GM23248 (cell line): ENCODE results near the gene ZFYVE21. TPM values are rescaled to one million over a fixed set of nuclear protein-coding genes. Genes with fewer than 3 reads are reported as not detected.

Source experiments
- DNase-seq: peaks from one replicate; pipeline ENCODE4 v3.0.0-alpha.2; 2015
- H2AFZ ChIP-seq: fragments of 200-600 bp; sonication (generic); 2 replicates; pipeline ENCODE4 v1.6.1; 2016; ENCODE audit warnings: antibody characterized with exemption
- H3F3A ChIP-seq: fragments of 200-600 bp; sonication (generic); 2 replicates; pipeline ENCODE4 v1.6.1; 2016; ENCODE audit warnings: mild to moderate bottlenecking, antibody characterized with exemption, mixed run types; ENCODE audit not compliant: insufficient read depth
- H3K27ac ChIP-seq: fragments of 200-600 bp; sonication (generic); 2 replicates; pipeline ENCODE4 v1.5.1; 2016; ENCODE audit warnings: mild to moderate bottlenecking
- H3K27me3 ChIP-seq: fragments of 200-600 bp; sonication (generic); replicated peaks from 2 replicates; pipeline ENCODE4 v1.6.1; 2016; ENCODE audit warnings: mild to moderate bottlenecking; ENCODE audit not compliant: insufficient read depth
- H3K36me3 ChIP-seq: fragments of 200-600 bp; sonication (generic); 2 replicates; pipeline ENCODE4 v1.6.1; 2016; ENCODE audit warnings: low read depth, mild to moderate bottlenecking
- H3K4me1 ChIP-seq: fragments of 200-600 bp; sonication (generic); 2 replicates; pipeline ENCODE4 v1.6.1; 2016; ENCODE audit warnings: mild to moderate bottlenecking; ENCODE audit not compliant: insufficient read depth
- H3K4me2 ChIP-seq: fragments of 200-600 bp; sonication (generic); one replicate; pipeline ENCODE4 v1.6.1; 2016; ENCODE audit warnings: mild to moderate bottlenecking; ENCODE audit not compliant: unreplicated experiment
- H3K4me3 ChIP-seq: fragments of 200-600 bp; sonication (generic); 2 replicates; pipeline ENCODE4 v1.5.1; 2016; ENCODE audit warnings: mild to moderate bottlenecking
- H3K79me2 ChIP-seq: fragments of 200-600 bp; sonication (generic); 2 replicates; pipeline ENCODE4 v1.6.1; 2016; ENCODE audit warnings: mild to moderate bottlenecking; ENCODE audit not compliant: insufficient read depth
- H3K9ac ChIP-seq: fragments of 200-600 bp; sonication (generic); 2 replicates; pipeline ENCODE4 v1.6.1; 2016; ENCODE audit warnings: mild to moderate bottlenecking
- H3K9me2 ChIP-seq: fragments of 200-600 bp; sonication (generic); 2 replicates; pipeline ENCODE4 v1.6.1; 2016; ENCODE audit warnings: mixed run types, mild to moderate bottlenecking, moderate library complexity; ENCODE audit not compliant: insufficient read depth
- H3K9me3 ChIP-seq: fragments of 200-600 bp; sonication (generic); one replicate; pipeline ENCODE4 v1.6.1; 2017; ENCODE audit warnings: low read depth
- H4K20me1 ChIP-seq: fragments of 200-600 bp; sonication (generic); 2 replicates; pipeline ENCODE4 v1.6.0; 2016; ENCODE audit not compliant: insufficient read depth
- EZH2 ChIP-seq: fragments of 200-600 bp; sonication (generic); IDR thresholded peaks from 2 replicates; pipeline ENCODE4 v1.6.1; 2018; ENCODE audit warnings: antibody characterized with exemption, mild to moderate bottlenecking; ENCODE audit not compliant: insufficient read depth, poor library complexity, severe bottlenecking
- EZH2phosphoT487 ChIP-seq: fragments of 200-600 bp; sonication (generic); IDR thresholded peaks from 2 replicates; pipeline ENCODE4 v1.6.1; 2018; ENCODE audit warnings: antibody characterized with exemption, moderate library complexity, mild to moderate bottlenecking, low read depth; ENCODE audit not compliant: insufficient read depth
- WGBS, 2 experiments: methylation state at CpG; one replicate each; pipeline ENCODE4 v1.1.6; 2015 to 2017; ENCODE audit warnings: low lambda C conversion rate in 2 of 2, low coverage in 1 of 2; ENCODE audit errors: missing lambda C conversion rate in 2 of 2; 5-methylcytosine and 5-hydroxymethylcytosine counted together
- in situ Hi-C: fragments of 300-500 bp; cut with MboI; formaldehyde crosslinking; loops from 2 replicates; pipeline ENCODE4 v1.15.0; 2020
- polyA plus RNA-seq: library from polyadenylated mRNA; unstranded; fragments of >200 nt; fragmentation: Nextera tagmentation; extraction: Ambion mirVana; gene quantifications from 2 replicates; pipeline ENCODE4 v1.2.1, GENCODE V29; 2016
- total RNA-seq: library from RNA; depleted of rRNA; stranded (reverse); fragments of >200 nt; shearing (Covaris generic); gene quantifications from 2 replicates; pipeline ENCODE4 v1.2.3, GENCODE V29; 2014

Gene ZFYVE21
- total and polyA plus RNA-seq, 2 experiments from 2014 or later: 77.4 to 112 TPM

DNA sequence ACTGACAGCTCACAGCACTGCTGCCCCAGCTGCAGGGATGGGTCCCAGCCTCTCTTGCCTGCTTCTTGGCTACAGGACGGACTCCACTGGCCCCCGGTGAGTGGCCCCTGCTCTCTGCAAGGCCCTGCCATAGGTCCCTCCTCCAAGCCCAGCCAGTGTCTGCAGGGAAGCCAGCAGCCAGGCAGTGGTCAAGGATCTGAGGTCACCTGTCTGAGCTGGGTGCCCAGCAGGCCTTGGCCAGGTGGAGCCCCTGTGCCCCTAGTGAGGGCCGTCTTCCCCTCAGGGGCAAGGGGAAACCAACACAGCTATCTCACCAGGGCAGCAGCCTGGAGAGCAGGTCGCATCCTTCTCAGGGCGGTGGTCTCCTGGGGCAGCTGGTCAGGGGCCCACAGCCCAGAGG, 13.5 kb upstream of the ZFYVE21 start:
- no peaks in the 10 kb centered on the region for H3K9me2 ChIP-seq
- no peak overlapping the region for H3K27ac ChIP-seq
- H3K36me3 ChIP-seq: peaks cover 12% of the 10 kb centered on the region; the same call in 1 of the 2 replicates
- 62 to 85% methylated on average over 5 of the region's 5 CpGs for WGBS, 2 experiments
- no peaks in the 10 kb centered on the region for H3K27me3 ChIP-seq
- in situ Hi-C loops: no loop called here
- H3K9me3 ChIP-seq: no peaks in the 10 kb centered on the region
- H4K20me1 ChIP-seq: no peaks in the 10 kb centered on the region
- peaks cover 29% of the 10 kb centered on the region for H3K79me2 ChIP-seq
- H3K4me3 ChIP-seq: no peak overlapping the region
- H3K9ac ChIP-seq: no peak overlapping the region
- DNase-seq: no peak
- no peak for TF ChIP-seq EZH2phosphoT487
- no peak for TF ChIP-seq EZH2
- no peaks in the 10 kb centered on the region for H3K4me1 ChIP-seq
- H3F3A ChIP-seq: peaks cover 5% of the 10 kb centered on the region; the same call in 1 of the 2 replicates
- H3K4me2 ChIP-seq: no peak overlapping the region
- no peak overlapping the region for H2AFZ ChIP-seq

GRCh38 chr14:103702497-103703432, 12.8 kb upstream of the ZFYVE21 start:
- Histone ChIP-seq H3K4me1 (no peaks in the 10 kb centered on the region), H3F3A (peaks cover 5% of the 10 kb centered on the region; the same call in 1 of the 2 replicates), H3K9ac (no peak overlapping the region), H4K20me1 (no peaks in the 10 kb centered on the region), H3K27me3 (no peaks in the 10 kb centered on the region), H2AFZ (no peak overlapping the region), H3K4me2 (no peak overlapping the region), H3K4me3 (no peak overlapping the region), H3K27ac (no peak overlapping the region), H3K9me2 (no peaks in the 10 kb centered on the region), H3K36me3 (peaks cover 12% of the 10 kb centered on the region; the same call in 1 of the 2 replicates), H3K9me3 (no peaks in the 10 kb centered on the region), H3K79me2 (peaks cover 22% of the 10 kb centered on the region)
- 77 to 80% methylated on average over 29 of the region's 29 CpGs for WGBS, 2 experiments
- in situ Hi-C loops: no loop called here
- no peak for DNase-seq
- TF ChIP-seq EZH2phosphoT487 (no peak), EZH2 (no peak)

DNA sequence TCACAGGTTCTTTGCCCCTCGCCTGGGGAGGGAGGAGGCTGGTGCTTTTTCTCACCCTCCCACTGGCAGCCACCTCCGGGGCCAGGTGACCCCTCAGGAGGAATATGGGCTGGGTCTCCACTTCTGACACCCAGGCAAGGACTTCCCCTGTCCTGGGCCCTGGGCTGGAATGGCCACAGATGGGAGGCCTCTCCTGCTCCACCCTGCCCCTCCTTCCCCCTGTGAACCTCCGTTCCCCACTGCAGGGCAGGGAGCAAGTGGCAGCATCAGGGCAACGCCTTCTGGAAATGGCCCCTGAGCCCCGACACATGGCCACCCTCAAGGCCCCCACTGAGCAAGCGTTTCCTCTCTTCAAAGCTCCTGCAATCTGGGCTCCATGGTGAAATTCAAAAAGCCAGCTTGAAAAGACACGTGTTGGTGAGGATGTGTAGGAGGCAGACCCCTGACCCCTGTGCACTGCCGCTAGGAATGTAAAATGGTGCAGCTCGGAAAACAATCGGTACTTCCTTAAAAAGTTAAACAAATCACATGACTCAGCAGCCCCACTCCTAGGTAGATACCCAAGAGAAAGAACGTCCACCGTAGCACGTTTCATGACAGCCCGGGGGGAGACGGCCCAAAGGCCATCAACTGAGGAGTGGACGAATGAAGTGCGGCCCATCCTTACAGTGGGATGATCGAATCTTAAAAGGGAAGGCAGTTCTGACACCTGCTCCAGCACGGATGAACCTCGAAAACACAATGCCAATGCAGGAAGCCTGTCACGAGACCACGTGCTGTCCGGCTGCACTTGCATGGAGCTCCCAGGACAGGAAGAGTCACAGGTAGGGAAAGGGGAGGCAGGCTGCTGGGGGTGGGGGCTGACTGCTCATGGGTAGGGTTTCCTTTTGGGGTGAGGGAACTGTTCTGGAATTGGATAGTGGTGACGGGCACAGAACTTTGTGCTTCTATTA, 11.9 kb upstream of the ZFYVE21 start:
- in situ Hi-C loops: no loop called here
- Histone ChIP-seq H3K27ac (no peak overlapping the region), H4K20me1 (no peaks in the 10 kb centered on the region)

GRCh38 chr14:103704708-103705107, 10.9 kb upstream of the ZFYVE21 start:
- 98 to 99% methylated on average over 13 of the region's 13 CpGs for WGBS, 2 experiments
- Histone ChIP-seq H3K9ac (no peak overlapping the region), H3K4me1 (no peaks in the 10 kb centered on the region), H3K9me2 (no peaks in the 10 kb centered on the region), H3K36me3 (peaks cover 12% of the 10 kb centered on the region; the same call in 1 of the 2 replicates), H3K9me3 (no peaks in the 10 kb centered on the region), H3K79me2 (0 out of 2 replicates have a peak, but pooled peaks cover 6% of the 10 kb centered on the region), H3K27me3 (no peaks in the 10 kb centered on the region), H3K4me2 (no peak overlapping the region), H3K27ac (no peak overlapping the region), H2AFZ (no peak overlapping the region), H4K20me1 (no peaks in the 10 kb centered on the region), H3K4me3 (no peak overlapping the region), H3F3A (peaks cover 8% of the 10 kb centered on the region)
- TF ChIP-seq EZH2: no peak
- TF ChIP-seq EZH2phosphoT487: no peak
- in situ Hi-C loops: no loop called here
- DNase-seq: no peak

More for the DNA sequence above, 11.9 kb upstream of the ZFYVE21 start:
- WGBS, 2 experiments: 86 to 90% methylated on average over 24 of the region's 24 CpGs
- no peak overlapping the region for H2AFZ ChIP-seq
- no peak overlapping the region for H3K9ac ChIP-seq
- peaks cover 5% of the 10 kb centered on the region; the same call in 1 of the 2 replicates for H3F3A ChIP-seq
- no peaks in the 10 kb centered on the region for H3K9me3 ChIP-seq
- H3K4me3 ChIP-seq: no peak overlapping the region
- H3K9me2 ChIP-seq: no peaks in the 10 kb centered on the region
- H3K27me3 ChIP-seq: no peaks in the 10 kb centered on the region
- peaks cover 12% of the 10 kb centered on the region; the same call in 1 of the 2 replicates for H3K36me3 ChIP-seq
- H3K79me2 ChIP-seq: peaks cover 13% of the 10 kb centered on the region; the same call in 1 of the 2 replicates
- TF ChIP-seq EZH2phosphoT487 (no peak), EZH2 (no peak)
- H3K4me2 ChIP-seq: no peak overlapping the region
- no peaks in the 10 kb centered on the region for H3K4me1 ChIP-seq
- DNase-seq: no peak
